K562 (cell line): Measurements from ENCODE around the gene CD46. TPM values are rescaled to one million over a fixed set of nuclear protein-coding genes. Genes with fewer than 3 reads are reported as not detected.
A peak's percentile ranks its signal among the peaks of the same experiment; 100 is the strongest.

Experiments
- BACH1 ChIP-seq: fragments of 200-800 bp; sonication (Bioruptor generic); IDR thresholded peaks from 2 replicates; pipeline ENCODE4 v1.6.1; 2016; ENCODE audit warnings: missing genetic modification characterization, missing compliant biosample characterization
- ETV1 ChIP-seq: fragments of 450-650 bp; conservative IDR thresholded peaks from 2 replicates; pipeline ENCODE4 v1.6.1; 2016; ENCODE audit warnings: missing genetic modification characterization, control low read depth, low read depth, missing compliant biosample characterization
- NR0B1 ChIP-seq: fragments of 450-650 bp; IDR thresholded peaks from one replicate; pipeline ENCODE4 v1.6.1; 2018; ENCODE audit warnings: mild to moderate bottlenecking, moderate library complexity; ENCODE audit not compliant: partially characterized antibody
- SLC30A9 ChIP-seq: fragments of 250-450 bp; sonication (Bioruptor Pico); IDR thresholded peaks from 2 replicates; pipeline ENCODE4 v1.8.0; 2022; ENCODE audit warnings: mild to moderate bottlenecking, moderate library complexity
- SMAD4 ChIP-seq: fragments of 250-450 bp; sonication (Bioruptor Pico); conservative IDR thresholded peaks from 2 replicates; pipeline ENCODE4 v1.8.0; 2021; ENCODE audit warnings: inconsistent platforms, mild to moderate bottlenecking, moderate library complexity
- STAT6 ChIP-seq: sonication (generic); formaldehyde crosslinking; IDR thresholded peaks from 2 replicates; pipeline ENCODE4 v1.8.1; 2023; ENCODE audit warnings: mild to moderate bottlenecking, missing genetic modification reagents
- TCF3 ChIP-seq: sonication (generic); formaldehyde crosslinking; IDR thresholded peaks from 2 replicates; pipeline ENCODE4 v1.4.0; 2020; ENCODE audit warnings: mild to moderate bottlenecking, missing genetic modification reagents
- polyA plus RNA-seq, 8 experiments: library from polyadenylated mRNA; depleted of rRNA in 4 of 8; stranded (reverse) in 5 of 8; unstranded in 3 of 8; fragments of >200 nt; fragmentation: Nextera tagmentation in 2 of 8; fragmentation: Illumina TruSeq in 1 of 8; extraction: Ambion mirVana in 2 of 8; extraction: Trizol in 1 of 8; gene quantifications; 2 replicates each; pipeline versions ENCODE4 v1.2.1 to v1.2.3, GENCODE V29; 2011 to 2014; ENCODE audit warnings: inconsistent platforms in 1 of 8, missing spikeins in 1 of 8
- total RNA-seq, 7 experiments: library from RNA; depleted of rRNA in 6 of 7; stranded (reverse); fragments of >200 nt in 6 of 7; fragmentation: Illumina TruSeq in 2 of 7; extraction: Trizol in 2 of 7; gene quantifications; 2 replicates each; pipeline versions ENCODE4 v1.2.1 to v1.2.3, GENCODE V29; 2011 to 2021; ENCODE audit warnings: low replicate concordance in 1 of 7
- TF ChIP-seq, protein P1 (sequence below), 2 experiments: fragments of 450-650 bp; formaldehyde crosslinking in 1 of 2; IDR thresholded peaks; 2 replicates each; pipeline versions ENCODE4 v1.4.0 to v1.6.1; 2014 to 2020; ENCODE audit warnings: mild to moderate bottlenecking in 2 of 2, borderline replicate concordance in 1 of 2, low read depth in 1 of 2
- TF ChIP-seq, protein P2 (sequence below): sonication (generic); formaldehyde crosslinking; IDR thresholded peaks from 2 replicates; pipeline ENCODE4 v1.8.0; 2023; ENCODE audit warnings: mild to moderate bottlenecking, missing genetic modification reagents

The CD46 gene
- total and polyA plus RNA-seq, 9 of the 15 experiments (the other 6 are each of a cell fraction or from before 2014, with no cell fraction given): 87.9 to 374 (median 156) TPM

GRCh38 chr1:207825719-207826556 is 74.1 kb downstream of the CD46 start (continued):
- TF ChIP-seq BACH1 (tag) (peak; percentile 83; the same call in 1 of the 2 replicates), ETV1 (tag) (0 out of 2 replicates have a peak, but pooled peaks have one; percentile 8), NR0B1 (no peak), SMAD4 (CRISPR knock-in tag) (peak; percentile 73), TCF3 (CRISPR knock-in tag) (peak; percentile 46; the same call in 1 of the 2 replicates), STAT6 (CRISPR knock-in tag) (no peak), SLC30A9 (CRISPR knock-in tag) (no peak)
- TF ChIP-seq, protein P1, sequence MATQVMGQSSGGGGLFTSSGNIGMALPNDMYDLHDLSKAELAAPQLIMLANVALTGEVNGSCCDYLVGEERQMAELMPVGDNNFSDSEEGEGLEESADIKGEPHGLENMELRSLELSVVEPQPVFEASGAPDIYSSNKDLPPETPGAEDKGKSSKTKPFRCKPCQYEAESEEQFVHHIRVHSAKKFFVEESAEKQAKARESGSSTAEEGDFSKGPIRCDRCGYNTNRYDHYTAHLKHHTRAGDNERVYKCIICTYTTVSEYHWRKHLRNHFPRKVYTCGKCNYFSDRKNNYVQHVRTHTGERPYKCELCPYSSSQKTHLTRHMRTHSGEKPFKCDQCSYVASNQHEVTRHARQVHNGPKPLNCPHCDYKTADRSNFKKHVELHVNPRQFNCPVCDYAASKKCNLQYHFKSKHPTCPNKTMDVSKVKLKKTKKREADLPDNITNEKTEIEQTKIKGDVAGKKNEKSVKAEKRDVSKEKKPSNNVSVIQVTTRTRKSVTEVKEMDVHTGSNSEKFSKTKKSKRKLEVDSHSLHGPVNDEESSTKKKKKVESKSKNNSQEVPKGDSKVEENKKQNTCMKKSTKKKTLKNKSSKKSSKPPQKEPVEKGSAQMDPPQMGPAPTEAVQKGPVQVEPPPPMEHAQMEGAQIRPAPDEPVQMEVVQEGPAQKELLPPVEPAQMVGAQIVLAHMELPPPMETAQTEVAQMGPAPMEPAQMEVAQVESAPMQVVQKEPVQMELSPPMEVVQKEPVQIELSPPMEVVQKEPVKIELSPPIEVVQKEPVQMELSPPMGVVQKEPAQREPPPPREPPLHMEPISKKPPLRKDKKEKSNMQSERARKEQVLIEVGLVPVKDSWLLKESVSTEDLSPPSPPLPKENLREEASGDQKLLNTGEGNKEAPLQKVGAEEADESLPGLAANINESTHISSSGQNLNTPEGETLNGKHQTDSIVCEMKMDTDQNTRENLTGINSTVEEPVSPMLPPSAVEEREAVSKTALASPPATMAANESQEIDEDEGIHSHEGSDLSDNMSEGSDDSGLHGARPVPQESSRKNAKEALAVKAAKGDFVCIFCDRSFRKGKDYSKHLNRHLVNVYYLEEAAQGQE (IDR thresholded peaks at IDR 0.05; ENCODE audit: borderline replicate concordance): no peak
- TF ChIP-seq, protein P1 (CRISPR knock-in tag; IDR thresholded peaks at IDR 0.05; ENCODE audit: low read depth): no peak
- TF ChIP-seq, protein P2, sequence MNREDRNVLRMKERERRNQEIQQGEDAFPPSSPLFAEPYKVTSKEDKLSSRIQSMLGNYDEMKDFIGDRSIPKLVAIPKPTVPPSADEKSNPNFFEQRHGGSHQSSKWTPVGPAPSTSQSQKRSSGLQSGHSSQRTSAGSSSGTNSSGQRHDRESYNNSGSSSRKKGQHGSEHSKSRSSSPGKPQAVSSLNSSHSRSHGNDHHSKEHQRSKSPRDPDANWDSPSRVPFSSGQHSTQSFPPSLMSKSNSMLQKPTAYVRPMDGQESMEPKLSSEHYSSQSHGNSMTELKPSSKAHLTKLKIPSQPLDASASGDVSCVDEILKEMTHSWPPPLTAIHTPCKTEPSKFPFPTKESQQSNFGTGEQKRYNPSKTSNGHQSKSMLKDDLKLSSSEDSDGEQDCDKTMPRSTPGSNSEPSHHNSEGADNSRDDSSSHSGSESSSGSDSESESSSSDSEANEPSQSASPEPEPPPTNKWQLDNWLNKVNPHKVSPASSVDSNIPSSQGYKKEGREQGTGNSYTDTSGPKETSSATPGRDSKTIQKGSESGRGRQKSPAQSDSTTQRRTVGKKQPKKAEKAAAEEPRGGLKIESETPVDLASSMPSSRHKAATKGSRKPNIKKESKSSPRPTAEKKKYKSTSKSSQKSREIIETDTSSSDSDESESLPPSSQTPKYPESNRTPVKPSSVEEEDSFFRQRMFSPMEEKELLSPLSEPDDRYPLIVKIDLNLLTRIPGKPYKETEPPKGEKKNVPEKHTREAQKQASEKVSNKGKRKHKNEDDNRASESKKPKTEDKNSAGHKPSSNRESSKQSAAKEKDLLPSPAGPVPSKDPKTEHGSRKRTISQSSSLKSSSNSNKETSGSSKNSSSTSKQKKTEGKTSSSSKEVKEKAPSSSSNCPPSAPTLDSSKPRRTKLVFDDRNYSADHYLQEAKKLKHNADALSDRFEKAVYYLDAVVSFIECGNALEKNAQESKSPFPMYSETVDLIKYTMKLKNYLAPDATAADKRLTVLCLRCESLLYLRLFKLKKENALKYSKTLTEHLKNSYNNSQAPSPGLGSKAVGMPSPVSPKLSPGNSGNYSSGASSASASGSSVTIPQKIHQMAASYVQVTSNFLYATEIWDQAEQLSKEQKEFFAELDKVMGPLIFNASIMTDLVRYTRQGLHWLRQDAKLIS (CRISPR knock-in tag): peak; percentile 71; the same call in 1 of the 2 replicates
